Measurements from ENCODE around the gene OR2T10.
"Not testable (repeated sequence)": the region's sequence is repeated elsewhere in the genome, so short reads cannot be mapped to it uniquely, and the experiment has no call there.

Gene OR2T10, protein sequence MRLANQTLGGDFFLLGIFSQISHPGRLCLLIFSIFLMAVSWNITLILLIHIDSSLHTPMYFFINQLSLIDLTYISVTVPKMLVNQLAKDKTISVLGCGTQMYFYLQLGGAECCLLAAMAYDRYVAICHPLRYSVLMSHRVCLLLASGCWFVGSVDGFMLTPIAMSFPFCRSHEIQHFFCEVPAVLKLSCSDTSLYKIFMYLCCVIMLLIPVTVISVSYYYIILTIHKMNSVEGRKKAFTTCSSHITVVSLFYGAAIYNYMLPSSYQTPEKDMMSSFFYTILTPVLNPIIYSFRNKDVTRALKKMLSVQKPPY

DNA sequence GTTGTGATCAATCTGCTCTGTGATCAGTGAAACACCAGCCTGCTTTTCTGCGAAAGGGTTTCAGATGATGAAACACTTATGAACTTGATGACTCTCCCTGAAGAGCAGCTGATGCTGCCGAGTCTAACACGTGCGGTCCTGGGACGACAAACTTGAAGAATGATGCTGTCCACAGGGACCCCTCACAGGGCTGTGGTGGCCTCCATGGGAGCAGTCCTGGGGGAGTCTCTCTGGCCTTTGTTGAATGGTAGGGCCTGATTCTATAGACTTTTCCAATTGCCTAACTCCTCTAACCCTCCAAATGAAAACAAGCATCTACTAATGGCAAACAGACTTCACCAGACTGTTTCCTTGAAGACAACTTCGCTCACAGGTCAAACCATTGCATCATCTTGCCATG lies at the start of gene OR2T10:
Gene OR2T10 (minus strand): TSS at position 112 of the 400 bp plus-strand sequence. CDS start 3,932 bp downstream, outside the sequence.
- DNase-seq = no peak

DNA sequence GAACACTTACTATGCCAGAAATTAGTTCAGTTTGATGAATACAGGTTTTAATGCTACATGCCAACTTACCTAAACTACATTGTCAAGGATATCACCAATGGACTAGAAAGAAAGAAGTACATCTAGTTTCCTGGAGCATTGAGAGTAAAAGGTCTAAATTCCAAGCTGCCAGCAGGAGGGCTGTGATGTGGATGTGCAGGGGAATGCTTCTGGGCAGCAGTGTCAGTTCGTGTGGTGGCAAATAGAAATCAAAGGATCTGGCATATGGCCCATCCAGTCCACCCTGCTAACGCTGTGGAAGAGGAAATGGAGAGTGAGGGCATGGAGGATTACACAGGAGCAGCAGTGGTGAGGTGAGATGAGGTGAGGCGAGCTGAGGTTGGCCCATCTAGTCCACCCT lies 47.7 kb upstream of the OR2T10 start, which contains the start of gene OR2T35:
Gene OR2T35 (minus strand): TSS at position 101 of the 400 bp plus-strand sequence. CDS start 6,020 bp downstream, outside the sequence.
- DNase-seq = not testable (repeated sequence)

- not testable (repeated sequence) for DNase-seq
Measured at GRCh38 chr1:248642971-248643651, 45.6 kb upstream of the OR2T10 start.

DNA sequence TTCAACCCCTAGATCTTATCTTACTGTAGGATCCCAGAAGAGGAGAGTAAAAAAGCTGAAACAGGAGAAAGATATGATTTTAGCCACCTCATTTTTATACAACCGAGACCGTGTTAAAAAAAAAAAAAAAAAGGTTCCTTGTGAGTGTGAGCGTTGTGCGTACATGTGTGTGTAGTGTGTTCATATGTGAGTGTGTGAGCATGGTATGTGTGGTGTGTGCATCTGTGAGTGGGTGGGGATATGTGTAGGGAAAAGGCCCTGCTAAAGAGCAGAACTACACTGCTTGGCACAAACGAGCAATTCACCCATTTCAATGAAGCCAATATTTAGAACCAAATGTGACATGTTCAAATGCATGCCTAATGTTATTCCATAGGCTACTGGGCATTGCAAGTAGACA lies 44.1 kb upstream of the OR2T10 start:
- not testable (repeated sequence) for DNase-seq

- not testable (repeated sequence) for DNase-seq
Measured at GRCh38 chr1:248640906-248641305, 43.4 kb upstream of the OR2T10 start.

- not testable (repeated sequence) for DNase-seq
Measured at GRCh38 chr1:248639652-248640051, 42.2 kb upstream of the OR2T10 start.

GRCh38 chr1:248636612-248637011 lies 39.1 kb upstream of the OR2T10 start:
- DNase-seq = not testable (repeated sequence)

DNA sequence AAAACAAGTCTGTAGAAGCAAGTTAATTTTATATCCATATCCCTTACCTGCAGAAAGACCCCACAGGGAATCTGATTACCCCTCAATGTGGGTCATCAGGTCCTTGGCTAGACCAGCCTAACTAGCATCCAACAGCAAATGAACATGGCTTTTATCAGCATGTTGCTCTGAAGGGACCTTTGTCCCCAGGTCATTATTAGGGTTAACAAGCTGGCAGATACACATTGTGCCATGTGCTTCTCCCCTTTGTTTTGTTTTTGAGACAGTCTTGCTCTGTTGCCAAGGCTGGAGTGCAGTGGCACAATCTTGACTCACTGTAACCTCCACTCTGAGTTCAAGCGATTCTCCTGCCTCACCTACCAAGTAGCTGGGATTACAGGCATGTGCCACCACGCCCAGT lies 37.5 kb upstream of the OR2T10 start, which contains the start of gene OR2T11:
Gene OR2T11 (minus strand): TSS at position 101 of the 400 bp plus-strand sequence. CDS start 7,963 bp downstream, outside the sequence.
- DNase-seq = not testable (repeated sequence)

DNA sequence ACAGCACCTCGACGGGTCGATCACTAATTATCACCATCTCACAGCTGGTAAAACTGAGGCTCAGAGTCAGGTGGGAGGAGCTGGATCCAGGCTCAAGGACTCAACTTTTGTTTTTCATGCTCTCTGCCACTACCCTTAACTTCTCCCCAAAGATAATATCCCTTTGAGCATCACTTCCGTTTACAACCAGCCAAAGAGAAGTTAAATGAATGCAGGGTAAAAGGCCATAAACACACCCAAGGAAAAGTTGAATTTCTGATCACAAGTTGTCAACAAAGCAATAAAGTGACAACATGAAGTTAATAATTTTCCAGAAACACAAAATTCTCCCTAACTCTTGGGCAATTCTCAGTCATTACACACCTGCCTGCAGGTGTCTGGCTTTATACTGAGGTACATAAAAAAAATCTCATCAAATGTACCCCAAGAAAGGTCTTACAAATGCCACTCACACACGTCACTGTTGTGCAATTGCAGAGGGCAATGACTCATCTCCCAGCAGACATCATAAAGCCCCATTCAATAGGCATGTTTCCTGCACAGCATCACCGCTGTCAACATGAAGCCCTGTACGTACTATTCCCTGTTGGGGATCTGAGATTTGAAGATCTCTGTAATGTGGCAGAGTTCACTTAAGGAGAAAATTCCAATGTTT lies 34.0 kb upstream of the OR2T10 start:
- DNase-seq = no peak

DNA sequence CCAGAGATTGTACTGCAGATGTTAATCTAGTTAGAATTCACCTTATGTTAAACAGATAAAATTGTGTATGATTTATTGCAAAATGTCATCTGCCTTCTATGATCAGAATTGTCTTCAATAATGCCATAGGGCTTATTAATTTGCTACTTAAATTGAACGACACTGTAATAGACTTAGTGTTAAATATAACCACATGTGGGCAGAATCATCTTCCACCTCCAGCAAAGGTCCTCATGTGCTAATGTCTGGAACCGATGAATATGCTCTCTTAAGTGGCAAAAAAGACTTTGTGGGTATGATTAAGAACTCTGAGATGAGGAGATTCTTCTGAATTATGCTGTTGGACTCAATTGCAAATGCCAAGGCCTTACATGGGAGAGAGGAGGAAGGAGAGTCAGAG lies 33.1 kb upstream of the OR2T10 start:
- no peak for DNase-seq

DNA sequence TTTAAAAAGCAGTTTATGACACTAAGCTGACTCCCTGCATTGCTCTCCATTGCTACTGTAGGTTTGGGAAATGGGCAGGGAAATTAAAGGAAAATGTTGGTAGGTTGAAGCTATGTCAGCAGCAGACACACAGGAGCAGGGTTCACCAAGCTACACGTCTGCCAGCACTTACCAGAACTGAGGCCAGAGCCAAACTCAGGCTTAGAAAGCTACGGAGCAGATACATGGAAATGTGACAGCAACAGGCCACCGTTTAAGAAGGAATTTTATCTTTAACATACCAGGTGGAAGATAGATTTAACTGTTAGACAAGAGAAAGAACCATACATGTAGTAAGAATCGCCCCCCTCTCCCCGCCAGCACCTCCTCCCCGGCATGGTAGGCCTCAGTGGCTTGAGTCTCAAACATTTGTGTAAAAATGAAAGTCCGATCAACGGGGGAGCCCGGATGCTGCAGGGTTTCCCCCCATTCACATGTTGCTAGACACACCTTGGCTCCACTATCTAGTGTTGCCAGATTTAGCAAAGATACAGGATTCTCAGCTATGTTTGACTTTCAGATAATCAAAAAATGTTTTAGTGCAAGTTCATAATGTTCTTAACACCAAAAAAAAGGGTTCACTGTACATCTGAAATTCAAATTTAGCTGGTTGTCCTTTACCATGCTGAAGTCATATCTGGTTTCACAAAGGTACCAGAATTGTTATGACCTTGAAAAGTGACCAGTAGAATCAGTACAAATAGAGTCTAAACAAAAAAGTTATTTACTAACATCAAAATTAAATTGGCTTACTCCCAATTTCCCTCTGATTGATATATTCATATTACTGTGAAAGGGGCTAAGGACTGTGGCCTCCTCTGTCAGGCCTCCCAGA lies 30.7 kb upstream of the OR2T10 start:
- DNase-seq = no peak

GRCh38 chr1:248625971-248626370 lies 28.5 kb upstream of the OR2T10 start:
- DNase-seq = no peak

GRCh38 chr1:248625166-248625565 lies 27.7 kb upstream of the OR2T10 start:
- DNase-seq = no peak

DNA sequence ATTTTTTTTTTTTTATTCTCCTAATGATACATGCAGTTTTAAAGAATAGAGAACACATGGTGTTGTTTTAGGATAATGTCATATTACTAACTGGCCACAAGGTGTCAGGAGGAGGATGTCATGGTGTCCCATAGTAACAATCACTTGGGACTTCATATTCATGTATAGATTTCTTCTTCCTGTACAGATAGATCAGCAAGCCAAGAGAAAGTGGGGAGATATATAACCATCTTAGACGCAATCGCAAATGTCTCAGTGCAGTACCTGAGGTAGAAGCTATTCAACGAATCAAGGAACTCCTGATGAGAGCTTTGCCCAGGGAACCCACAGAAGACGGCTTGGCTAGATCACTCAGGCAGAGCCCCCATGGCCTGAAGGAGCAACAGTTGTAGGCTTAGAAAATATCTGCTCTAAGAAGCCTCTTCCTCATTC lies 25.1 kb upstream of the OR2T10 start:
- DNase-seq = peak; percentile 1 to 9

- no peak for DNase-seq
Measured at GRCh38 chr1:248621770-248622169, 24.3 kb upstream of the OR2T10 start.

DNA sequence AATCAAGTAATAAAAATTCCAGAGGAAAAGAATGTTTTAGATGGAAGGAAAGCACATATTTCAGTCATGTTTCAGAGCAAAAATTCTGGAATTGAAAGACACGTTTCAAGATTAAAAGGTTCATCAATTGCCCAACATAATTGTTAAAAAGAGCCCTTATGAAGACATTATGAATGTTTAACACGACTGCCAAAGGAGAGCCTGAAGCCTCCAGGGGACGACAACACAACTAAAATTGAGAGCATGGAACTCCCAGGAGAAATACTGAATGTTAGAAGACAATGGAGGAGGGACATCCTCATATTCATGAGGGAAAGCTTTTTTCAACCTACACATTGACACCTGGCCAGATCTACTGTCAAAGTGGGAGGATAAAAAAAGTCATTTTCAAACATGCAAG lies 21.4 kb upstream of the OR2T10 start:
- DNase-seq = peak; percentile 18 to 42

- DNase-seq = no peak
Measured at GRCh38 chr1:248618119-248618518, 20.6 kb upstream of the OR2T10 start.

GRCh38 chr1:248613742-248614141 lies 16.2 kb upstream of the OR2T10 start:
- no peak for DNase-seq

GRCh38 chr1:248611883-248612414 lies 14.4 kb upstream of the OR2T10 start:
- no peak for DNase-seq

DNA sequence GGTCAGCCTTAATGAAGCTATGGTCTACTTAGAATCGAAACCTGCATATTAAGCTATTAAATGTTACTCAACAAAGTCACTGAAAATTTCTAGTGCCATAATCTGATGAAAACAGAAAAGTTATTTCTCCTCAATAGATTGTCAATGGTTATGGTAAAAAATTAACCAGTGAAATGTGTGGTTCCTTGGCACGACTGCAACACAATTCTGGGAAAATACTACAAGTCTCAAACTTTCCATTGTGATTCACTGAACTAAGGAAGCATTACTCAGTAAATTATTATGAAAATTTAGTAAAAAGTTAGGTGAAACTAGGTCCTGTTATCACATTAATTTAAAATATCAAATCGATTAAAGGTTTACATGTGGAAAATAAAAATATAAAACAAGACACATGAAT lies 12.8 kb upstream of the OR2T10 start:
- DNase-seq = no peak

GRCh38 chr1:248599396-248599795 lies 1.9 kb upstream of the OR2T10 start:
- no peak for DNase-seq

DNA sequence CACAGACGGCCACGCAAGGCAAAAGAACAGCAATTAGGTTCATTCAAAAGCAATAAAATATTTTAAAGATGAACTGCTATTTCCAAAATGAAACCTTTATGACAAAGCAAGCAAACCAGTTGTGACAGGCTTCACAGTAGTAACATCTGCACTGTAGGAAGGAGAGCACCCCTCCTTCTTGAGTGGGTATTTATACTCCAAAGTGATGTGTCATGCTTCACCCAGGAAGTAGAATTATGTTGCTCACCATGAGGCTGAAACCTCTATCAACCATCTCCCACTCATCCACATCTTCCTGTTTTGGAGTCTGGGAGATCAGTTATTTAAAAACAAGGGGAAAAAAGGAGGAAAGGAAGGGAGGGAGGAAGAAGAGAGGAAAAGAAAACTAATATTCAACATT lies 885 bp downstream of the OR2T10 start:
- no peak for DNase-seq
